WERI-Rb-1 (cell line): Measurements from ENCODE around the gene RARRES1.

Experiments used
- DNase-seq: peaks from one replicate; pipeline ENCODE4 v3.0.0-alpha.2; 2020
- H3K27ac ChIP-seq: fragments of 250-450 bp; sonication (Bioruptor Pico); 2 replicates; pipeline ENCODE4 v1.5.1; 2020; ENCODE audit warnings: mild to moderate bottlenecking, moderate library complexity
- H3K27me3 ChIP-seq: fragments of 250-450 bp; sonication (Bioruptor Pico); 2 replicates; pipeline ENCODE4 v1.5.1; 2021; ENCODE audit warnings: mild to moderate bottlenecking, low read depth, moderate library complexity; ENCODE audit not compliant: insufficient read depth, severe bottlenecking
- H3K36me3 ChIP-seq: fragments of 250-450 bp; sonication (Bioruptor Pico); 2 replicates; pipeline ENCODE4 v1.5.1; 2020; ENCODE audit warnings: mild to moderate bottlenecking, moderate library complexity
- H3K4me3 ChIP-seq: 2 replicates; pipeline ENCODE4 v1.5.1; 2011; ENCODE audit warnings: low read depth, mild to moderate bottlenecking, control low read depth, low read length
- H3K9me3 ChIP-seq: fragments of 250-450 bp; sonication (Bioruptor Pico); 2 replicates; pipeline ENCODE4 v1.5.1; 2021; ENCODE audit warnings: mild to moderate bottlenecking, moderate library complexity; ENCODE audit not compliant: severe bottlenecking
- CTCF ChIP-seq: IDR thresholded peaks from 2 replicates; pipeline ENCODE4 v1.5.1; 2011; ENCODE audit warnings: low read depth, mild to moderate bottlenecking, control low read depth, inconsistent platforms, low read length

Gene RARRES1

DNA sequence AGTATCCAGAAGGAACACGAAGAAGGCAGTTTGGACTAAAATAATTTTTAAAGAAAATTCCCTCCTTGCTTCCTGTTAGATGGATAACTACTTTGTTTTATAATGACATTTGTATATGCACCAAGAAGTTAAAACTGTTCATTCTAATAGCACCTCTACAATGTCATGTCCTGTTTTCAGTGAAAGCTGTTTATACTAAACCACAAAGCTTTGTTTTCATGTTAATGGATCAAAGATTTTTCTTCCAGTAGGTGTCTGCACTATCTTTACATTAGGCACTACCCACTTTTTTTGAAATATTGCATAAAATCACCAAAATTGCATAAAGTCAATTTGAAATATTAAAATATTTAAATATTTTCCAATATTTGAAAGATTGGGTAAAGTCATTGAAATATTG is 10.1 kb downstream of the RARRES1 start:
- H3K27me3 ChIP-seq, result no peaks in the 10 kb centered on the region
- no peak overlapping the region for H3K4me3 ChIP-seq

GRCh38 chr3:158718490-158719170 is 13.6 kb downstream of the RARRES1 start:
- Histone ChIP-seq H3K27me3 (no peaks in the 10 kb centered on the region), H3K27ac (no peak overlapping the region)
- DNase-seq, result no peak

More for the DNA sequence above, 10.1 kb downstream of the RARRES1 start:
- TF ChIP-seq CTCF, result no peak
- Histone ChIP-seq H3K9me3 (no peaks in the 10 kb centered on the region), H3K27ac (no peak overlapping the region), H3K36me3 (no peaks in the 10 kb centered on the region)
- no peak for DNase-seq

DNA sequence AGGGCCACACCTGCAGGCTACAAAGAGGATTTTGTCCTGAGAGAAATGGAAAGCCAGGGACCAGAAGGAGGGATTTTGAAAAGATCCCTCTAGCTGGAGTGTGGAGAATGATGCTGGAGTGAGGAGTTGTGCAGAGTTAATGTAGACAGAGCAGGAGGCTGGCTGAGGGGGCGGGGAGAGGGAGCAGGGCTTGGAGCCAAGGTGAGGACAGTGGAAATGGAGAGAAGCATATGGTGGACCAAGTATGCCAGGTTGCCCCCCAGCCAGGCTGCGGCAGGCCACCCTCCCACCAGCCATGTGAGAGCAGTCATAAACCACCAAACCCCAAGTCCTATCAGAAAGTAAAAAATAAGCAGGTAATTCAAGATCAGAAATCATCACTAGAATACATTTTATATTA is 14.7 kb downstream of the RARRES1 start:
- Histone ChIP-seq H3K4me3 (no peak overlapping the region), H3K27me3 (no peaks in the 10 kb centered on the region), H3K27ac (no peak overlapping the region), H3K9me3 (no peaks in the 10 kb centered on the region), H3K36me3 (no peaks in the 10 kb centered on the region)
- TF ChIP-seq CTCF, result no peak
- no peak for DNase-seq

More at GRCh38 chr3:158718490-158719170, 13.6 kb downstream of the RARRES1 start:
- Histone ChIP-seq H3K9me3 (no peaks in the 10 kb centered on the region), H3K4me3 (no peak overlapping the region), H3K36me3 (no peaks in the 10 kb centered on the region)
- no peak for TF ChIP-seq CTCF

- H3K27me3 ChIP-seq, result no peaks in the 10 kb centered on the region
- no peaks in the 10 kb centered on the region for H3K9me3 ChIP-seq
- no peak for DNase-seq
- H3K4me3 ChIP-seq, result no peak overlapping the region
- TF ChIP-seq CTCF, result no peak
- H3K27ac ChIP-seq, result no peak overlapping the region
- H3K36me3 ChIP-seq, result no peaks in the 10 kb centered on the region; the same call in 1 of the 2 replicates
Measured at GRCh38 chr3:158713094-158713499, 19.2 kb downstream of the RARRES1 start.

DNA sequence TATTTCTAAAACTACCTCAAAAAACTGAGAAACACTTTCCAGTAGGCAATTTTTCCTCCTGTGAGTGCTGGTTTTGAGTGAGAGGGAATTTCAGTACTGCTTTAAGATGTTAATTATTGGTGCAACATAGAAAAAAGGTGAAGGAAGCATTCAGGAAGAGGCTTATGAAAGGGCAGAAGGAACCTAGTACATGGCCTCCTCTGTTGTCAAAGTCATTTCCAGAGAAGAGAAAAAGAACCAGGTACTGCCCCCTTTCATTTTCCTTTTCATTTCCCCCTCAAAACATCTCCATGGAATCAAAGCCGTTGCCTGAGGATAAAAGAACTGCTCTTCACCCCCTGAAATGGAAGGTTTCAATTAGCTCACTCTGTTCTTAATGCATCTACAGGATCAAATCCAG is 19.8 kb downstream of the RARRES1 start:
- TF ChIP-seq CTCF, result no peak
- H3K4me3 ChIP-seq, result no peak overlapping the region
- H3K27me3 ChIP-seq, result no peaks in the 10 kb centered on the region
- no peaks in the 10 kb centered on the region; the same call in 1 of the 2 replicates for H3K36me3 ChIP-seq
- DNase-seq, result no peak
- H3K27ac ChIP-seq, result no peak overlapping the region
- H3K9me3 ChIP-seq, result no peaks in the 10 kb centered on the region

GRCh38 chr3:158711886-158712285 is 20.4 kb downstream of the RARRES1 start:
- DNase-seq, result no peak
- Histone ChIP-seq H3K27ac (no peak overlapping the region), H3K9me3 (no peaks in the 10 kb centered on the region), H3K27me3 (no peaks in the 10 kb centered on the region), H3K36me3 (no peaks in the 10 kb centered on the region; the same call in 1 of the 2 replicates), H3K4me3 (no peak overlapping the region)
- no peak for TF ChIP-seq CTCF
